ENCODE measurements around the gene LLGL2.

DNA sequence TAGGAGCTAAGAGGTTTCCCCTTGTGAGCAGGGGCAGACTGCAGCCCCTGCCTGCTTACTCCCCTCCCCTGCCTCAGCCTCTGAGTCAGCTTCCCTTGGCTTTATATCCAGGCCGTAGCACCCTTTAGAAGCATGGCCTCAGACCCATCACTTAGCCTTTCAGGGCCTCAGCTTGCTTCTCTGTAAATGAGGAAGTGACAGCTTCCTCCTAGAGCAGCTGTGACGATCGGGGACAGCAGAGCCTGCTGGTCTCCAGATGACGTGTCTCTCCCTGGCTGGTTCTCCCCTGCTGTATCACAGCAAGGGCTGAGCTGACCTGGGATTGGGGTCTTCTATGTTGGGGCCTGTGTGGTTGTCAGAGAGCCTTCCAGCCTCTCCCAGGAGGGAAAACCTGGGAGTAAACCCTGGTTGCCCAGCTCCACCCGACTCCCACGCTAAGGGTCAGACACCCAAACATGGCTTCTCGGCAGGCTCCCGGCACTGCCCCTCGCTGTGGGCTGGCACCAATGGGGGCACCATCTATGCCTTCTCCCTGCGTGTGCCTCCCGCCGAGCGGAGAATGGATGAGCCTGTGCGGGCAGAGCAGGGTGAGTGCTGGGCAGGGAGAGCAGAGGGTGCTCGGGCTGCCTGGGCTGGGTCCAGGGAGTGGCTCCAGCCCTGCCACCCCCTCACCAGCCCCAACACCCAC lies 45.8 kb downstream of the LLGL2 start:
- no peak for TF ChIP-seq POLR2AphosphoS5 (IDR thresholded peaks at IDR 0.05)
- no peak for TF ChIP-seq CTCF (IDR thresholded peaks at IDR 0.05)
- TF ChIP-seq POLR2A (IDR thresholded peaks at IDR 0.05) = no peak
- TF ChIP-seq EP300 (IDR thresholded peaks at IDR 0.05) = no peak

Measured in upper lobe of left lung (tissue), 4 donors.